ENCODE data around the gene C3orf85. TPM values are rescaled to one million over a fixed set of nuclear protein-coding genes. Genes with fewer than 3 reads are reported as not detected.

Gene C3orf85
- total and polyA plus RNA-seq, 9 donors, result not detected

GRCh38 chr3:109149078-109149477 is 12.6 kb downstream of the C3orf85 start:
- H3K27ac ChIP-seq, result no peak overlapping the region
- DNase-seq, result no peak
- no peaks in the 10 kb centered on the region for H3K27me3 ChIP-seq
- no peaks in the 10 kb centered on the region for H3K9me3 ChIP-seq
- no peak overlapping the region for H3K4me3 ChIP-seq
- TF ChIP-seq POLR2A (IDR thresholded peaks at IDR 0.05) (no peak), EP300 (IDR thresholded peaks at IDR 0.05) (no peak), CTCF (IDR thresholded peaks at IDR 0.05) (no peak)
- 93 to 98% (median 93%) methylated on average over 2 of the region's 2 CpGs for WGBS, 3 donors
- intact Hi-C loops (cut with DNase I), result loop anchor here in 1 of 4 donors (5.0 kb wide), 1 partner anchor 303 kb away; no protein-coding TSS in a partner anchor
- H3K36me3 ChIP-seq, result no peaks in the 10 kb centered on the region
- H3K4me1 ChIP-seq (ENCODE audit: insufficient read depth), result no peaks in the 10 kb centered on the region

DNA sequence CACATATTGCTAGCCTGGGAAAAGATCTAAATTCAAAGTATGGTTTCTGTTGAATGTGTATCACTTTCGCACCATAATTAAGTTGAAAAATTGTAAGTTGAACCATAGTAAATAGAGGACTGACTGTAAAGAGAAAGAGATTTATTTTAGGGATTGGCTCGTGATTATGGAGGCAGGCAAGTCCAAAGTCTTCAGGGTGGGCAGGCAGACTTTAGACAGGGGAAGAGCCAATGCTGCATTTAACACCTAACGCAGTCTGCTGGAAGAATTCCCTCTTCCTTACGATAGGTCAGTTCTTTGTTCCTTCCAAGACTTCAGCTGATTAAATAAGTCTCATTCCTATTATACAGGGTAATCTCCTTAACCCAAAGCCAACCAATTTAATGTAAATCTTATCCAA is 15.8 kb downstream of the C3orf85 start:
- no peaks in the 10 kb centered on the region for H3K9me3 ChIP-seq
- H3K4me3 ChIP-seq, result no peak overlapping the region
- H3K36me3 ChIP-seq, result no peaks in the 10 kb centered on the region
- H3K27me3 ChIP-seq, result no peaks in the 10 kb centered on the region
- TF ChIP-seq POLR2A (IDR thresholded peaks at IDR 0.05) (no peak), EP300 (IDR thresholded peaks at IDR 0.05) (no peak), CTCF (IDR thresholded peaks at IDR 0.05) (no peak)
- DNase-seq, result no peak
- no peaks in the 10 kb centered on the region for H3K4me1 ChIP-seq (ENCODE audit: insufficient read depth)
- H3K27ac ChIP-seq, result no peak overlapping the region
- 69 to 85% (median 85%) methylated on average over 4 of the region's 4 CpGs for WGBS, 3 donors
- intact Hi-C loops (cut with DNase I), result no loop called here

- no peaks in the 10 kb centered on the region for H3K27me3 ChIP-seq
- DNase-seq, result no peak
- WGBS, 3 donors, result 61 to 76% (median 75%) methylated on average over 2 of the region's 2 CpGs
- no peak overlapping the region for H3K27ac ChIP-seq
- no peak for TF ChIP-seq POLR2A (IDR thresholded peaks at IDR 0.05)
- no peak for TF ChIP-seq CTCF (IDR thresholded peaks at IDR 0.05)
- TF ChIP-seq EP300 (IDR thresholded peaks at IDR 0.05), result no peak
- H3K9me3 ChIP-seq, result no peaks in the 10 kb centered on the region
- H3K4me1 ChIP-seq (ENCODE audit: insufficient read depth), result no peaks in the 10 kb centered on the region
- intact Hi-C loops (cut with DNase I), result no loop called here
- no peak overlapping the region for H3K4me3 ChIP-seq
- no peaks in the 10 kb centered on the region for H3K36me3 ChIP-seq
Measured at GRCh38 chr3:109154979-109155378, 18.5 kb downstream of the C3orf85 start.

DNA sequence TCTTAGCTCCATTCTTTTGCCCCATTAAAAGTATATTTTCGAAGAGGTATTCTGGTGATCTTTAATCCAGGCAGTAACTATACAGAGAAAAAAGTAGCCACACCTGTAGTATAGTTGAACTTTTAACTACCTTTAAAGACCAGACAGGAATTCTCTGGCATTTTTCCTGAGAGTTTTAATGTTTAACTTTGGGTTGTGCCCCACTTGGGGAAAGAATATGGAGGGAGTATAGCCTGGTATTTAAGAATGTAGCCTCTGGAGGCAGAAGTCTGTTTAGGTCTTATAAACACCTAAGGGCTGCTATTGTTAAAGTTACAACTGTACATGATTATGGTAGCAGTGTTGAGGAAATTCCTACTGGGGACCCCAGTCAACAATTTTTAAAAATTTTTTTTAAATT is 19.3 kb downstream of the C3orf85 start:
- no peak for DNase-seq
- TF ChIP-seq CTCF (IDR thresholded peaks at IDR 0.05) (no peak), EP300 (IDR thresholded peaks at IDR 0.05) (no peak), POLR2A (IDR thresholded peaks at IDR 0.05) (no peak)
- H3K27me3 ChIP-seq, result no peaks in the 10 kb centered on the region
- H3K27ac ChIP-seq, result no peak overlapping the region
- H3K9me3 ChIP-seq, result no peaks in the 10 kb centered on the region
- H3K36me3 ChIP-seq, result no peaks in the 10 kb centered on the region
- H3K4me3 ChIP-seq, result no peak overlapping the region
- WGBS, 3 donors, result 87 to 89% (median 87%) methylated on average over 1 of the region's 1 CpG
- no peaks in the 10 kb centered on the region for H3K4me1 ChIP-seq (ENCODE audit: insufficient read depth)
- intact Hi-C loops (cut with DNase I), result no loop called here

Measured in ovary (tissue), 9 donors.